Measurements from ENCODE around the gene KIFC3.
"Not testable (repeated sequence)": the region's sequence is repeated elsewhere in the genome, so short reads cannot be mapped to it uniquely, and the experiment has no call there.

The KIFC3 gene

GRCh38 chr16:57750796-57751538 lies 51.3 kb downstream of the KIFC3 start:
- DNase-seq: no peak

GRCh38 chr16:57749856-57750452 lies 52.3 kb downstream of the KIFC3 start:
- DNase-seq: no peak

GRCh38 chr16:57749101-57749692 lies 53.1 kb downstream of the KIFC3 start:
- DNase-seq: no peak

- DNase-seq: no peak
Measured at GRCh38 chr16:57748596-57748995, 53.7 kb downstream of the KIFC3 start.

GRCh38 chr16:57747996-57748395 lies 54.3 kb downstream of the KIFC3 start:
- no peak for DNase-seq

- DNase-seq: no peak
Measured at GRCh38 chr16:57747496-57747895, 54.8 kb downstream of the KIFC3 start.

- DNase-seq: no peak
Measured at GRCh38 chr16:57747091-57747490, 55.2 kb downstream of the KIFC3 start.

GRCh38 chr16:57746316-57746715 lies 56.0 kb downstream of the KIFC3 start:
- DNase-seq: not testable (repeated sequence)

GRCh38 chr16:57745768-57746167 lies 56.5 kb downstream of the KIFC3 start:
- DNase-seq: no peak

GRCh38 chr16:57744642-57744903 lies 57.7 kb downstream of the KIFC3 start:
- no peak for DNase-seq

- no peak for DNase-seq
Measured at GRCh38 chr16:57743886-57744641, 58.2 kb downstream of the KIFC3 start.

- no peak for DNase-seq
Measured at GRCh38 chr16:57743458-57743857, 58.8 kb downstream of the KIFC3 start.

- no peak for DNase-seq
Measured at GRCh38 chr16:57742543-57742942, 59.7 kb downstream of the KIFC3 start.

GRCh38 chr16:57741660-57742191 lies 60.6 kb downstream of the KIFC3 start:
- no peak for DNase-seq

GRCh38 chr16:57740423-57741071 lies 61.7 kb downstream of the KIFC3 start:
- no peak for DNase-seq

- DNase-seq: no peak
Measured at GRCh38 chr16:57739756-57740422, 62.4 kb downstream of the KIFC3 start.

GRCh38 chr16:57738844-57739243 lies 63.4 kb downstream of the KIFC3 start:
- no peak for DNase-seq

GRCh38 chr16:57736419-57737351 lies 65.6 kb downstream of the KIFC3 start:
- peak in 1 of 2 experiments; percentile 56 for DNase-seq

- no peak for DNase-seq
Measured at GRCh38 chr16:57735755-57736418, 66.4 kb downstream of the KIFC3 start, which contains the start of gene KATNB1. Gene KATNB1, plus strand, starts transcription at chr16:57735770. Its CDS starts 1,474 bp downstream, at chr16:57737244.

- DNase-seq: peak; percentile 99
Measured at GRCh38 chr16:57734925-57735754, 67.2 kb downstream of the KIFC3 start.
